A549 treated with GW870086 at 1 μM for 4 hours (cell line): ENCODE measurements around the gene HIRIP3. TPM values are rescaled to one million over a fixed set of nuclear protein-coding genes. Genes with fewer than 3 reads are reported as not detected.

Experiments
- total RNA-seq: library from RNA; stranded (reverse); fragments of 200-300 nt; extraction: Qiagen RNA extraction; gene quantifications from 5 replicates; pipeline ENCODE4 v1.2.3, GENCODE V29; 2022; ENCODE audit warnings: low read depth

HIRIP3 gene
- total RNA-seq = 13.9 to 14.9 TPM (median 14.3 TPM) in 5 replicates

DNA sequence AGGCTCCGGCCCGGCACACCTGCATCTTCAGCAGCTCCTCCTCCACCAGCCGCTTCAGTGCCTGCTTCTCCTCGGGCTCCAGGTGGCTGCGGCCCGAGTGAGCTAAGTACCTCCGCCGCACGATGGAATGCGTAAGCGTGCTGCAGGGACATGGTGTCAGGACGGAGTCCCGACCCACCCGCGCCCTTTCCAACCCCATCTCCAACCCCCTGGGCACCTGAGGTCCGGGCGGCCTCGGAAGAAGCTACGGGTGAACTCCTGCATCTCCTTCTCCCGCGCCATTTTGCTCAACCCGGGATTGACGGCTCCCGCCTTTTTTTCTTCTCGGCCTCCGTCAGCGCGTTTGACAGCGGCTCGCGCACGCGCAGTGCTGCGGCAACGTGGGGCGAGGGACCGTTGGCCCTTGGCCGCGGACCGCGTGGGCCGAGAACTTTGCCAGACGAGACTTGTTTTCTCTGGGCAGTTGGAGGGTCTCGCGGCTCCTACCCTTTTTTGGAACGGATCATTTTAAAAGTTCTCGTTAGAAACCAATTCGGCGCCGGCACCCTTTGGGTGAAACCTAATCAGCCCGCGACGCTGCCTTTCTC is at the start of gene HIRIP3:
Gene HIRIP3, minus strand, starts transcription at position 294 of the 587 bp plus-strand sequence. Its CDS starts 12 bp downstream, at position 282.

DNA sequence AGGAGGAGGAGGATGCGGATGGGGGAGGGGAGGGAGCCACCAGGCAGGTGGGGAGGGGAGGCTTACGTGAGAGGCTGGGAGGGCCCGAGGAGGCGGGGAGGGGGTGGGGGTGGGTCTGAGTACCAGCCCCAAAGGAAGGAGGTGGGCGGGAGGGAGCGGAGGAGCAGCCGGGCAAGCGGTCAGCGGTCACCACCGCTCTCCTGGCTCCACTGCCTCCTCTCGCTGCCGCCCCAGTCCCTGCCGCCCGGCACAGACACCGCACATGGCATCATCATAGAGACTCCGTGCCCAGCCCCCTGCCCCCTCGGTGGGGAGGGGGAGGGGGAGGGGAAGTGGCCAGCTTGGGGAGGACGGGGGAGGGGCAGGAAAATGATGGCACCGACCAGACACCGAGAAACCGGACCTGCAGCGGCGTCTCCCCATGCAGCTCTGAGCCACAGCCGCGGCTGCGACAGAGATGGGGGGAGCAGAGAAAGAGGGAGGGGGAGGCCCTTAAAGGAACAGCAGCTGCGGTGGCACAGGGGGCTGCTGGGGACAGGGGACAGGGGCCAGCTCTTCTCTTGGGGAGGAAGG is 35.5 kb upstream of the HIRIP3 start, which contains the start of gene TLCD3B:
Gene TLCD3B, minus strand, starts transcription at position 431 of the 573 bp plus-strand sequence. CDS start 744 bp downstream, outside the sequence.

GRCh38 chr16:30022887-30023286 is 27.5 kb upstream of the HIRIP3 start, which contains the start of gene C16orf92:
Gene C16orf92, plus strand, starts transcription at chr16:30023198. Its CDS starts 143 bp downstream, at chr16:30023341.

DNA sequence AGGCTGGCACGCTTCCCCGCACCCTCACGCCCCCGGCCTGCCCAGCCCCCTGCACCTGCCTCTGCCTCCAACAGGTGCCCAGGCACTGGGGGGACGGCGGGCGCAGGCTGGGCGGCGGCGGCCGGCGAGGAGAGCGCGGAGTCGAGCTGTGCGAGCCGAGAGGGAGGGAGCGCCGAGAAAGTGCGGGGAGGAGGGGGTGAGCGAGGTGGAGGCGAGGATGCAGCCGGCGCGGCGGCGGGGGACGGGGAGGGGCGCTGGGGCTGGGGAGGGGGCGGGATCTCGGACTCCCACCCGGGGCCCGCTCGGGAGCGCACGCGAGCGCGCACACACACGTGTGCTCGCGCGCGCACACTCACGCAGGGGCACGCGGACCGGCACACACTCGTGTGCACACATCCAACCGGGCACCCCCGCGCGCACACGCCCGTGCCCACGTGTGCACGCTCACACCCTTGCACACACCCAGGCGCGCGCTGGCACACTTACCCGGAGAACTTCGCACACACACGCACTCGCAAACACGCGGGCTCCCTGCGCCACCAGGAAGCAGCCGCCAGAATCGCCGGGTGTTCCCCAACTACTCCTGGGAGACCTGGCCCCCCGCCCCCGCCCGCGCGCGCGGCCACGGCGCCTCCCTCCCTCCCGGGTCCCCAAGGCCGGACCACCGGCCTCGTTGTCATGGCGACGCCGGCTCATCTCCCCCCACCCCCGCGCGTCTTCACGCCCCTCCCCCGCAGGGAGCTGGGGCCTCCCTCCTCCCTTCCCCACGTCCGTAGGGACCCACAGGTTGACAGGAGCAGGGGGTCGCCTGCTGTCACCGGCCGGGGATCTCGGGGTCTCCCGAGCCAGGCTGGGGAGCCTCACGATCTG is 15.7 kb upstream of the HIRIP3 start, which contains the start of gene DOC2A:
Gene DOC2A, minus strand, starts transcription at position 184 of the 870 bp plus-strand sequence. CDS start 805 bp downstream, outside the sequence.

GRCh38 chr16:29995911-29996765 is 721 bp upstream of the HIRIP3 start, which contains the start of gene INO80E:
Gene INO80E, plus strand, starts transcription at chr16:29996241. Its CDS starts 70 bp downstream, at chr16:29996311.

DNA sequence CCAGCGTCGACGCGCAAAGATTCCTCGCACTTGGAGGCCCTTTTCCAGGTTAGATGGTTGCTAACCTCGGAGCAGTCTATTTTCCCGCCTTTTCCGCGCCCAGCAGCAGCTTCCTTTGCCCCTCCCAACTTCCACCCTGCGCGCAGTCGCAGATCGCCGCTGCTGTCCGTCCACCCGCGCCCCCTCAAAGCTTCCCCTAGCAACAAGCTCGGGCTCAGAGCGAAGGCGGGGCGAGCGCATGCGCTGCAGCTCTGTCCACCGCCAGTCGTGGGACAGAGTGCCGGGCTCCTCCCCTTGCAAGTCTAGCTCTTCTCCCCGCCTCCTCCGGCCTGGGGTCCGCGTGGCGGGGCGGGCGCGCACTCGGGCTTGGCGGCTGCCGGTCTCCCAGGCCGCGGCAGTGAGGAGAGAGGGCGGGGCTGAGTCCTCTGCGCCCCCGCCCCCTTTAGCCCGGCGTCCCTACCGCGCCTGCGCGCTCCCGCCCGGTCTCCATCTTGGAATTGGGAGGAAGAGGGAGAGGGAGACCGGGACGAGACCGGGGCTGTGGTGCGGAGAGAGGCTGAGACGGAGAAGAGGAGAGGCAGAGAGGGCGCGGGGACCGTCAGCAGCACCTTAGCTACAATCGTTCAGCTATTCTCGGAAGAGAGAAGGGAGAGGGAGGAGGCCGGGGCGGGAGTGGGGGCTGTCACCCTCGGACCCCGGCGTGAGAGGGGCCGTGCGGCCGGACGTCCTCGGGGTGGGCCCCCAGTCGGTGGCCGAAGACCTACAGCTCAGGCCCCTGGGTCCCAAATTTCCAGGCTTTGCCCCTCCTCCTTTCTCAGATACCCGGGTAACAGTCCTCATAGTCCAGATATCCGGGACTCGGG is 21.8 kb downstream of the HIRIP3 start, which contains the start of gene TAOK2:
Gene TAOK2, plus strand, starts transcription at position 485 of the 863 bp plus-strand sequence. CDS start 3,905 bp downstream, outside the sequence.

DNA sequence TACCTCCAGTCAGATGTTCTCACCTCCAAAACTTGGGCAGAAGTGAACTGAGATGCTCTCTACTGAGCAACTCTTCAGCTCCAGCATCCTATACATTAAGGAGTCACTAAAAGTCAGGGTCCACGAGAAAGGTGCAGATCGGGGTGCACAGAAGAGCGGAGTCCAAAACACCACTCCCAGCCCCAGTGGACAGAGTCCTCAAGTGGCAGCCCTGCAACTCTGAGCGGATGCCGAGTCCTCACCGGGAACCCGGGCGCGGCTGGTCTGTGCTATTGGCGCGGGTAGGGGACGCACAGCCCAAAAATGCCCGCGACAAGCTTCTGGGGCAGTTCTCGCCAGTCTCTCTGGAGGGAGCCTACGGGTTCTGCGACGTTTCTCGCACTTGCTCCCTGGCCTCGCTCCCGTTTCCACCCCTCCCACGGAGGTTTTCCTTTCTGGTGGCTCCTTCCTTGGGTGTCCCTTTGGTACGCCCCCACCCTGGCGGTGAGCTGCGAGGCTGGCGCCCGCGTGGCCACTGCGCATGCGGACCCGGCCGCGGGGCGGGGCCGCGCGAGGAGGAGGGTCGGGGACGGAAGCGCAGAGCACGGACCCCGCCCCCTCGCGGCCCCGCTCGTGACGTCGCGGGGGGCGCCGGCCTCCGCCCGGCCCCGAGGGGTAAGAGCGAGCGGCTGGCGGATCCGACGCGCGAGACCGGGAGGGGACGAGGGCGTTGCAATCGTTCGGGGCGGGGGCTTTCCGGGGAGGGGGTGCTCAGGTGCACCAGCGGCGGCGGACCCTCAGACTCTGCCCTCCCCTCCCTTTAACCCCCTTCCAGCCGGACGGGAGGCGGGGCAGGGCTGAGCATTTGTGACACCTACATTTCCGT is 33.7 kb downstream of the HIRIP3 start, which contains the start of gene TMEM219:
Gene TMEM219, plus strand, starts transcription at position 601 of the 865 bp plus-strand sequence. CDS start 1,065 bp downstream, outside the sequence.

Other genes with a start within 250 kb of the HIRIP3 start
- gene C16orf54, start 249.6 kb downstream of the HIRIP3 start, total RNA-seq = not detected in 5 replicates
- gene ZG16, start 217.4 kb downstream of the HIRIP3 start, total RNA-seq = not detected in 5 replicates
- 78.8 to 94.4 TPM (median 85.8 TPM) in 5 replicates for gene KIF22, start 204.9 kb downstream of the HIRIP3 start, total RNA-seq
- gene MAZ, start 189.1 kb downstream of the HIRIP3 start, total RNA-seq = 131 to 168 TPM (median 160 TPM) in 5 replicates
- gene PRRT2, start 183.4 kb downstream of the HIRIP3 start, total RNA-seq = 0.18 to 0.44 TPM (median 0.31 TPM) in 5 replicates
- gene PAGR1, start 179.5 kb downstream of the HIRIP3 start, total RNA-seq = 36.8 to 45.5 TPM (median 40.2 TPM) in 5 replicates
- gene MVP, start 175.2 kb downstream of the HIRIP3 start, total RNA-seq = 123 to 143 TPM (median 140 TPM) in 5 replicates
- gene CDIPT, start 132.4 kb downstream of the HIRIP3 start, total RNA-seq = 63.2 to 92.0 TPM (median 89.5 TPM) in 5 replicates
- 17.0 to 21.8 TPM (median 20.7 TPM) in 5 replicates for gene SEZ6L2, start 96.1 kb downstream of the HIRIP3 start, total RNA-seq
- gene ASPHD1, start 95.1 kb downstream of the HIRIP3 start, total RNA-seq = 15.9 to 27.5 TPM (median 23.8 TPM) in 5 replicates
- gene KCTD13, start 69.4 kb downstream of the HIRIP3 start, total RNA-seq = 12.0 to 15.6 TPM (median 15.4 TPM) in 5 replicates
- 81.2 to 101 TPM (median 94.7 TPM) in 5 replicates for gene TMEM219, start 33.5 kb downstream of the HIRIP3 start, total RNA-seq
- gene TAOK2, start 21.7 kb downstream of the HIRIP3 start, total RNA-seq = 24.7 to 33.4 TPM (median 31.0 TPM) in 5 replicates
- 95.8 to 108 TPM (median 104 TPM) in 5 replicates for gene INO80E, start 624 bp upstream of the HIRIP3 start, total RNA-seq
- gene DOC2A, start 15.4 kb upstream of the HIRIP3 start, total RNA-seq = 1.7 to 2.3 TPM (median 1.9 TPM) in 5 replicates
- gene C16orf92, start 27.6 kb upstream of the HIRIP3 start, total RNA-seq = not detected in 5 replicates
- gene TLCD3B, start 35.7 kb upstream of the HIRIP3 start, total RNA-seq = 0.10 to 0.31 TPM (median 0.23 TPM) in 5 replicates
- gene ALDOA, start 70.1 kb upstream of the HIRIP3 start, total RNA-seq = 1,570 to 1,920 TPM (median 1,807 TPM) in 5 replicates
- 125 to 145 TPM (median 144 TPM) in 5 replicates for gene PPP4C, start 80.4 kb upstream of the HIRIP3 start, total RNA-seq
- gene TBX6, start 96.3 kb upstream of the HIRIP3 start, total RNA-seq = 0.13 to 0.25 TPM (median 0.18 TPM) in 5 replicates
- 5.5 to 8.8 TPM (median 8.1 TPM) in 5 replicates for gene YPEL3, start 100.6 kb upstream of the HIRIP3 start, total RNA-seq
- 1.4 to 2.4 TPM (median 2.1 TPM) in 5 replicates for gene GDPD3, start 117.9 kb upstream of the HIRIP3 start, total RNA-seq
- gene MAPK3, start 127.6 kb upstream of the HIRIP3 start, total RNA-seq = 32.6 to 35.7 TPM (median 33.8 TPM) in 5 replicates
- gene CORO1A, start 188.0 kb upstream of the HIRIP3 start, total RNA-seq = 2.2 to 4.3 TPM (median 3.7 TPM) in 5 replicates
- 156 to 240 TPM (median 209 TPM) in 5 replicates for gene BOLA2B, start 198.0 kb upstream of the HIRIP3 start, total RNA-seq
- 7.0 to 14.1 TPM (median 8.1 TPM) in 5 replicates for gene SLX1A, start 198.3 kb upstream of the HIRIP3 start, total RNA-seq
- gene SULT1A3, start 203.6 kb upstream of the HIRIP3 start, total RNA-seq = 5.6 to 8.7 TPM (median 7.3 TPM) in 5 replicates